H7 (cell line): ENCODE measurements around the gene GPATCH2. TPM values are rescaled to one million over a fixed set of nuclear protein-coding genes. Genes with fewer than 3 reads are reported as not detected.

Experiments
- total RNA-seq: library from RNA; depleted of rRNA; stranded (reverse); fragments of >200 nt; shearing (Covaris generic); gene quantifications from 2 replicates; pipeline ENCODE4 v1.2.3, GENCODE V29; 2014; rRNA removed

The GPATCH2 gene
- total RNA-seq, 1 experiment from 2014 or later: 11.5 TPM

Other genes starting within 250 kb of the GPATCH2 start
- gene SPATA17, start 254 bp upstream of the GPATCH2 start, total RNA-seq: 0.30 and 0.90 TPM in 2 replicates